IMR-90 (cell line): ENCODE data around the gene CMTM5. TPM values are rescaled to one million over a fixed set of nuclear protein-coding genes. Genes with fewer than 3 reads are reported as not detected.
A peak's percentile ranks its signal among the peaks of the same experiment; 100 is the strongest.

Experiments used
- ATAC-seq: fragments of 200-7000 bp; cut with Tn5 transposase; 2 replicates; pipeline ENCODE4 v1.9.1; 2020; ENCODE audit warnings: low read depth, mild to moderate bottlenecking, moderate library complexity
- BruUV-seq: library from RNA; stranded (reverse); fragments of 400-500 nt; replicated peaks from 2 replicates; lab custom pipeline; 2021; lab: Mats Ljungman, UMichigan
- CTCF ChIA-PET: fragments of 300-600 bp; formaldehyde crosslinking; extraction: SDS; loops from one replicate; lab custom pipeline; 2021; ENCODE audit warnings: antibody characterized with exemption; lab: Yijun Ruan, JAX
- POLR2A ChIA-PET: fragments of 300-600 bp; sonication (Branson Sonifier 250); formaldehyde crosslinking; loops from one replicate; lab custom pipeline; 2022; ENCODE audit warnings: antibody characterized with exemption; ENCODE audit not compliant: unreplicated experiment; lab: Charles Lee
- DNase-seq: peaks from one replicate; pipeline ENCODE4 v3.0.0; 2013
- H2AFZ ChIP-seq: replicated peaks from 2 replicates; pipeline ENCODE3; 2013; ENCODE audit warnings: low read length, mild to moderate bottlenecking; ENCODE audit not compliant: poor library complexity
- H2AK5ac ChIP-seq: 2 replicates; pipeline ENCODE4 v1.6.1; 2013; ENCODE audit warnings: low read depth, low read length, inconsistent platforms
- H2AK9ac ChIP-seq: replicated peaks from 2 replicates; pipeline ENCODE3; 2013; ENCODE audit warnings: mild to moderate bottlenecking, low read depth, low read length, moderate library complexity; ENCODE audit not compliant: poor library complexity
- H2BK120ac ChIP-seq: 2 replicates; pipeline ENCODE4 v1.6.1; 2013; ENCODE audit warnings: low read depth, low read length, inconsistent platforms
- H2BK15ac ChIP-seq: 3 replicates; pipeline ENCODE4 v1.6.1; 2013; ENCODE audit warnings: low read depth, low read length, inconsistent platforms
- H2BK20ac ChIP-seq: 2 replicates; pipeline ENCODE4 v1.6.1; 2013; ENCODE audit warnings: low read depth, mild to moderate bottlenecking, inconsistent platforms, low read length, moderate library complexity
- H2BK5ac ChIP-seq: 2 replicates; pipeline ENCODE4 v1.6.1; 2013; ENCODE audit warnings: mild to moderate bottlenecking, low read depth, low read length, inconsistent platforms; ENCODE audit not compliant: poor library complexity, severe bottlenecking
- H3K14ac ChIP-seq: replicated peaks from 2 replicates; pipeline ENCODE4 v1.6.1; 2013; ENCODE audit warnings: low read depth, low read length, inconsistent platforms
- H3K18ac ChIP-seq: 2 replicates; pipeline ENCODE4 v1.6.1; 2013; ENCODE audit warnings: low read depth, low read length, control low read depth
- H3K23ac ChIP-seq: 2 replicates; pipeline ENCODE4 v1.6.1; 2013; ENCODE audit warnings: low read depth, low read length, inconsistent platforms
- H3K27ac ChIP-seq: 2 replicates; pipeline ENCODE4 v1.5.1; 2013; ENCODE audit warnings: mild to moderate bottlenecking, control low read depth, low read length; ENCODE audit not compliant: insufficient read depth
- H3K27me3 ChIP-seq: 2 replicates; pipeline ENCODE4 v1.6.1; 2013; ENCODE audit warnings: low read length; ENCODE audit not compliant: control insufficient read depth, insufficient read depth
- H3K36me3 ChIP-seq: 2 replicates; pipeline ENCODE4 v1.6.1; 2013; ENCODE audit warnings: low read length, mixed read lengths; ENCODE audit not compliant: control insufficient read depth, insufficient read depth
- H3K4ac ChIP-seq: 2 replicates; pipeline ENCODE4 v1.6.1; 2013; ENCODE audit warnings: low read depth, low read length, inconsistent platforms
- H3K4me1 ChIP-seq: 2 replicates; pipeline ENCODE4 v1.6.1; 2013; ENCODE audit warnings: low read length, mixed read lengths; ENCODE audit not compliant: control insufficient read depth, insufficient read depth
- H3K4me2 ChIP-seq: 2 replicates; pipeline ENCODE4 v1.6.1; 2013; ENCODE audit warnings: low read depth, mild to moderate bottlenecking, control low read depth, low read length, moderate library complexity
- H3K4me3 ChIP-seq: 2 replicates; pipeline ENCODE4 v1.5.1; 2013; ENCODE audit warnings: low read depth, mild to moderate bottlenecking, control low read depth, low read length, moderate library complexity; ENCODE audit not compliant: insufficient read depth
- H3K56ac ChIP-seq: 2 replicates; pipeline ENCODE4 v1.6.1; 2013; ENCODE audit warnings: low read length, inconsistent platforms; ENCODE audit not compliant: insufficient read depth; ENCODE audit errors: extremely low read depth
- H3K79me1 ChIP-seq, 2 experiments: 2 replicates each; pipeline ENCODE4 v1.6.1; 2013; ENCODE audit warnings: low read length in 2 of 2, inconsistent platforms in 1 of 2, low read depth in 1 of 2
- H3K9ac ChIP-seq: 2 replicates; pipeline ENCODE4 v1.6.1; 2013; ENCODE audit warnings: low read depth, low read length, control low read depth
- H3K9me1 ChIP-seq: 2 replicates; pipeline ENCODE4 v1.6.1; 2013; ENCODE audit warnings: low read length, inconsistent platforms; ENCODE audit not compliant: insufficient read depth
- H3K9me3 ChIP-seq: 2 replicates; pipeline ENCODE4 v1.6.1; 2013; ENCODE audit warnings: low read length; ENCODE audit not compliant: control insufficient read depth, insufficient read depth
- H4K20me1 ChIP-seq: 2 replicates; pipeline ENCODE4 v1.6.1; 2013; ENCODE audit warnings: low read length, inconsistent platforms; ENCODE audit not compliant: insufficient read depth
- H4K5ac ChIP-seq: 2 replicates; pipeline ENCODE4 v1.6.1; 2013; ENCODE audit warnings: mild to moderate bottlenecking, low read depth, low read length, control low read depth
- H4K8ac ChIP-seq, 2 experiments: 2 replicates each; pipeline ENCODE4 v1.6.1; 2013; ENCODE audit warnings: low read depth in 2 of 2, low read length in 2 of 2, control low read depth in 1 of 2, inconsistent platforms in 1 of 2
- H4K91ac ChIP-seq: 2 replicates; pipeline ENCODE4 v1.6.1; 2013; ENCODE audit warnings: low read depth, low read length, inconsistent platforms; ENCODE audit not compliant: insufficient read depth
- FOS ChIP-seq: fragments of 150-350 bp; IDR thresholded peaks from 2 replicates; pipeline ENCODE4 v1.6.1; 2016; ENCODE audit warnings: low read depth, low read length
- MAFK ChIP-seq: IDR thresholded peaks from 2 replicates; pipeline ENCODE4 v1.6.1; 2012; ENCODE audit warnings: low read depth, low read length, improper control_type of control experiment
- RCOR1 ChIP-seq: IDR thresholded peaks from 2 replicates; pipeline ENCODE4 v1.6.1; 2012; ENCODE audit warnings: mild to moderate bottlenecking, low read length, improper control_type of control experiment; ENCODE audit not compliant: insufficient replicate concordance
- WGBS, 2 experiments: methylation state at CpG; one replicate each; pipeline versions ENCODE4 v1.1.5 to v1.1.7; 2013; ENCODE audit warnings: missing lambda C conversion rate in 2 of 2; ENCODE audit not compliant: insufficient read length in 1 of 2; ENCODE audit errors: extremely low coverage in 2 of 2; 5-methylcytosine and 5-hydroxymethylcytosine counted together
- dilution Hi-C: fragments of 300-500 bp; cut with HindIII; formaldehyde crosslinking; loops from one replicate; pipeline ENCODE4 v1.14.3; 2018; ENCODE audit warnings: low sequenced_read_pairs; ENCODE audit not compliant: unreplicated experiment
- in situ Hi-C: fragments of 300-500 bp; cut with MboI; formaldehyde crosslinking; loops from 3 replicates; pipeline ENCODE4 v1.14.3; 2019; ENCODE audit warnings: low sequenced_read_pairs, inconsistent platforms, mixed read lengths
- intact Hi-C: fragments of 100-400 bp; cut with micrococcal nuclease; formaldehyde crosslinking; loops from 2 replicates; pipeline ENCODE4 v1.10.0; 2022
- polyA plus RNA-seq, 3 experiments: library from polyadenylated mRNA; depleted of rRNA; stranded (reverse); fragments of >200 nt; gene quantifications; 2 replicates each; pipeline ENCODE4 v1.2.3, GENCODE V29; 2012; ENCODE audit warnings: low replicate concordance in 1 of 3
- total RNA-seq: library from RNA; depleted of rRNA; stranded (reverse); fragments of >200 nt; gene quantifications from 2 replicates; pipeline ENCODE4 v1.2.3, GENCODE V29; 2012
- TF ChIP-seq, protein P1 (sequence below): conservative IDR thresholded peaks from 2 replicates; pipeline ENCODE4 v1.5.1; 2012; ENCODE audit warnings: mild to moderate bottlenecking, low read depth, low read length, improper control_type of control experiment
- TF ChIP-seq, protein P2 (sequence below): fragments of 150-350 bp; IDR thresholded peaks from 2 replicates; pipeline ENCODE4 v1.6.1; 2016; ENCODE audit warnings: low read depth, mild to moderate bottlenecking, low read length, moderate library complexity, borderline replicate concordance

CMTM5 gene
- total and polyA plus RNA-seq, 2 of the 4 experiments (the other 2 are of a cell fraction): 0.07 TPM; not detected in 1

DNA sequence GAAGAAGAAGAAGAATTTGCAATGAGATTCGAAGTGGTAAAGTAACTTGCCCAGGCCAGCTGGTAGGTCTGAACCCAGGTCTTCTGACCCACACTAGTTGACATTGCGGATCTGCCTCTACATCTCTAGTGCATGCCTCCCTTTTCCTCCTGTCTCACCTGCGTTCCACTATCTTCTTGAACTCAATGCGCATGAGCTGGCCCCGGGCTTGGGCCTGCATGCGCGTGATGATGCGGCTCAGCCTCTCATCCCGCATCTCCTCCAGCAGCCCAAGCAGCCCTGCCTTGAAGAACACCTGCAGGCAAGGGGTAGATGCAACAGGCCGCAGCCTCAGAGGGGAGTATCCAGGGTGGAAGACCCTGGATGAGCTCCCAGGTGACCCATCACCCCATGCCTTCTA is 19.3 kb downstream of the CMTM5 start:
- H3K14ac ChIP-seq: no peak overlapping the region
- H4K20me1 ChIP-seq: no peaks in the 10 kb centered on the region
- no peak overlapping the region for H2AFZ ChIP-seq
- H3K56ac ChIP-seq: no peak overlapping the region
- TF ChIP-seq RCOR1 (no peak), MAFK (no peak), FOS (no peak)
- TF ChIP-seq, protein P1, sequence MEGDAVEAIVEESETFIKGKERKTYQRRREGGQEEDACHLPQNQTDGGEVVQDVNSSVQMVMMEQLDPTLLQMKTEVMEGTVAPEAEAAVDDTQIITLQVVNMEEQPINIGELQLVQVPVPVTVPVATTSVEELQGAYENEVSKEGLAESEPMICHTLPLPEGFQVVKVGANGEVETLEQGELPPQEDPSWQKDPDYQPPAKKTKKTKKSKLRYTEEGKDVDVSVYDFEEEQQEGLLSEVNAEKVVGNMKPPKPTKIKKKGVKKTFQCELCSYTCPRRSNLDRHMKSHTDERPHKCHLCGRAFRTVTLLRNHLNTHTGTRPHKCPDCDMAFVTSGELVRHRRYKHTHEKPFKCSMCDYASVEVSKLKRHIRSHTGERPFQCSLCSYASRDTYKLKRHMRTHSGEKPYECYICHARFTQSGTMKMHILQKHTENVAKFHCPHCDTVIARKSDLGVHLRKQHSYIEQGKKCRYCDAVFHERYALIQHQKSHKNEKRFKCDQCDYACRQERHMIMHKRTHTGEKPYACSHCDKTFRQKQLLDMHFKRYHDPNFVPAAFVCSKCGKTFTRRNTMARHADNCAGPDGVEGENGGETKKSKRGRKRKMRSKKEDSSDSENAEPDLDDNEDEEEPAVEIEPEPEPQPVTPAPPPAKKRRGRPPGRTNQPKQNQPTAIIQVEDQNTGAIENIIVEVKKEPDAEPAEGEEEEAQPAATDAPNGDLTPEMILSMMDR: no peak
- TF ChIP-seq, protein P2, sequence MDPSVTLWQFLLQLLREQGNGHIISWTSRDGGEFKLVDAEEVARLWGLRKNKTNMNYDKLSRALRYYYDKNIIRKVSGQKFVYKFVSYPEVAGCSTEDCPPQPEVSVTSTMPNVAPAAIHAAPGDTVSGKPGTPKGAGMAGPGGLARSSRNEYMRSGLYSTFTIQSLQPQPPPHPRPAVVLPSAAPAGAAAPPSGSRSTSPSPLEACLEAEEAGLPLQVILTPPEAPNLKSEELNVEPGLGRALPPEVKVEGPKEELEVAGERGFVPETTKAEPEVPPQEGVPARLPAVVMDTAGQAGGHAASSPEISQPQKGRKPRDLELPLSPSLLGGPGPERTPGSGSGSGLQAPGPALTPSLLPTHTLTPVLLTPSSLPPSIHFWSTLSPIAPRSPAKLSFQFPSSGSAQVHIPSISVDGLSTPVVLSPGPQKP: no peak
- DNase-seq: no peak
- no peak overlapping the region for H4K5ac ChIP-seq
- no TSS peak for BruUV-seq
- H2BK20ac ChIP-seq: no peak overlapping the region
- H4K8ac ChIP-seq: no peak overlapping the region
- no peaks in the 10 kb centered on the region for H3K9me1 ChIP-seq
- H3K4me3 ChIP-seq: no peak overlapping the region
- ATAC-seq: no peak
- no peak overlapping the region for H2BK15ac ChIP-seq
- no peaks in the 10 kb centered on the region for H3K4me1 ChIP-seq
- no peak overlapping the region for H3K18ac ChIP-seq
- ChIA-PET CTCF (no interaction called here), POLR2A (no interaction called here)
- H3K27me3 ChIP-seq: peaks cover 13% of the 10 kb centered on the region
- H3K36me3 ChIP-seq: no peaks in the 10 kb centered on the region
- no peak overlapping the region for H2BK120ac ChIP-seq
- no peaks in the 10 kb centered on the region for H3K79me1 ChIP-seq
- no peak overlapping the region for H3K27ac ChIP-seq
- no peak overlapping the region for H3K4ac ChIP-seq
- intact Hi-C loops (no loop called here), dilution Hi-C loops (no loop called here), in situ Hi-C loops (no loop called here)
- no peak overlapping the region for H4K91ac ChIP-seq
- no peaks in the 10 kb centered on the region for H3K9me3 ChIP-seq
- no peak overlapping the region for H2AK5ac ChIP-seq
- peak overlapping the region; percentile 42 for H2AK9ac ChIP-seq
- WGBS, 2 experiments: 75% methylated on average over 7 of the region's 10 CpGs; no CpG with 5 or more reads in 1 of the 2 experiments
- no peak overlapping the region for H3K23ac ChIP-seq
- H3K9ac ChIP-seq: no peak overlapping the region
- no peak overlapping the region for H2BK5ac ChIP-seq
- H3K4me2 ChIP-seq: no peak overlapping the region
